Measurements from ENCODE around the gene KDELR3.
"Not testable (repeated sequence)": the region's sequence is repeated elsewhere in the genome, so short reads cannot be mapped to it uniquely, and the experiment has no call there.

The KDELR3 gene

GRCh38 chr22:38456841-38457699 is 10.8 kb upstream of the KDELR3 start:
- FAIRE-seq: no peak

GRCh38 chr22:38460426-38460840 is 7.5 kb upstream of the KDELR3 start:
- FAIRE-seq: no peak

- FAIRE-seq: no peak
Observed at GRCh38 chr22:38461057-38461413, 6.9 kb upstream of the KDELR3 start.

GRCh38 chr22:38461414-38462081 is 6.3 kb upstream of the KDELR3 start:
- FAIRE-seq: peak; percentile 13

GRCh38 chr22:38462960-38463784 is 4.7 kb upstream of the KDELR3 start:
- FAIRE-seq: no peak

- no peak for FAIRE-seq
Observed at GRCh38 chr22:38464992-38465672, 2.8 kb upstream of the KDELR3 start.

- no peak for FAIRE-seq
Observed at GRCh38 chr22:38465673-38466490, 2.0 kb upstream of the KDELR3 start.

- FAIRE-seq: no peak
Observed at GRCh38 chr22:38467438-38467903, 425 bp upstream of the KDELR3 start.

- no peak for FAIRE-seq
Observed at GRCh38 chr22:38468443-38469305, 778 bp downstream of the KDELR3 start.

- FAIRE-seq: no peak
Observed at GRCh38 chr22:38469306-38469781, 1.4 kb downstream of the KDELR3 start.

GRCh38 chr22:38470179-38470578 is 2.3 kb downstream of the KDELR3 start:
- not testable (repeated sequence) for FAIRE-seq

GRCh38 chr22:38471237-38471636 is 3.3 kb downstream of the KDELR3 start:
- FAIRE-seq: no peak

GRCh38 chr22:38474003-38474607 is 6.2 kb downstream of the KDELR3 start:
- FAIRE-seq: no peak

GRCh38 chr22:38477585-38477984 is 9.7 kb downstream of the KDELR3 start:
- FAIRE-seq: no peak

GRCh38 chr22:38479096-38479837 is 11.4 kb downstream of the KDELR3 start:
- no peak for FAIRE-seq

- no peak for FAIRE-seq
Observed at GRCh38 chr22:38481162-38481870, 13.4 kb downstream of the KDELR3 start.

GRCh38 chr22:38481871-38482332 is 14.0 kb downstream of the KDELR3 start:
- no peak for FAIRE-seq

GRCh38 chr22:38482662-38483308 is 14.9 kb downstream of the KDELR3 start:
- no peak for FAIRE-seq
